ENCODE results near the gene UNC5C. TPM values are rescaled to one million over a fixed set of nuclear protein-coding genes. Genes with fewer than 3 reads are reported as not detected.
A peak's percentile ranks its signal among the peaks of the same experiment; 100 is the strongest.

The UNC5C gene
- total and polyA plus RNA-seq, 2 of the 8 experiments (the other 6 are each of a cell fraction or from before 2014, with no cell fraction given): 0.30 to 1.3 TPM

- no peaks in the 10 kb centered on the region for H3K23me2 ChIP-seq (ENCODE audit: low read depth, low read length)
- CTCF ChIA-PET (ENCODE audit: partially characterized antibody): no interaction called here
- H3K4me1 ChIP-seq (replicated peaks in 1 of 4; ENCODE audit: control insufficient read depth in 3 of 4, insufficient read depth in 4 of 4, low read length in 3 of 4): peaks cover 0 to 4% (median 0%) of the 10 kb centered on the region in 4 experiments; a peak in 1 of 7 replicates
- TF ChIP-seq PHF8 (conservative IDR thresholded peaks at IDR 0.05; ENCODE audit: low read depth, low read length) (no peak), NANOG (IDR thresholded peaks at IDR 0.05; ENCODE audit: insufficient read depth, low read depth, low read length, poor library complexity, severe bottlenecking) (peak; percentile 29), TAF7 (optimal IDR thresholded peaks at IDR 0.05; ENCODE audit: borderline replicate concordance, low read depth, low read length) (no peak), BCL11A (IDR thresholded peaks at IDR 0.05; ENCODE audit: low read depth in 2 of 2, low read length in 2 of 2) (no peak), EP300 (IDR thresholded peaks at IDR 0.05; ENCODE audit: borderline replicate concordance in 1 of 2, low read depth in 2 of 2, low read length in 2 of 2) (no peak), NRF1 (IDR thresholded peaks at IDR 0.05; ENCODE audit: low read depth, low read length) (no peak), TBP (IDR thresholded peaks at IDR 0.05; ENCODE audit: low read depth, low read length) (no peak), POLR2AphosphoS5 (IDR thresholded peaks at IDR 0.05; ENCODE audit: low read depth, low read length) (no peak)
- H4K20me1 ChIP-seq (replicated peaks in 1 of 2; ENCODE audit: control insufficient read depth in 1 of 2, insufficient read depth in 2 of 2, low read length in 2 of 2): no peaks in the 10 kb centered on the region
- H4K5ac ChIP-seq (ENCODE audit: insufficient read length, low read depth, low read length): no peak overlapping the region
- H2AK5ac ChIP-seq (ENCODE audit: low read depth, low read length): no peak overlapping the region
- H3K9me3 ChIP-seq (ENCODE audit: insufficient read depth in 2 of 2, low read depth in 1 of 2, low read length in 1 of 2): no peaks in the 10 kb centered on the region
- no peak overlapping the region for H4K91ac ChIP-seq (replicated peaks; ENCODE audit: insufficient read length, low read length)
- peaks cover 26 to 50% (median 38%) of the 10 kb centered on the region in 4 experiments for H3K27me3 ChIP-seq (replicated peaks in 1 of 4; ENCODE audit: control insufficient read depth in 3 of 4, extremely low read depth in 1 of 4, insufficient read depth in 3 of 4, low read length in 3 of 4)
- H3K4me2 ChIP-seq (ENCODE audit: insufficient read depth in 1 of 2, low read depth in 2 of 2, low read length in 2 of 2): 0 out of 4 replicates have a peak overlapping the region, but pooled peaks of 1 of the 2 experiments have one; percentile 7
- H3K4me3 ChIP-seq (ENCODE audit: extremely low read depth in 1 of 4, insufficient read depth in 2 of 4, low read depth in 3 of 4, low read length in 4 of 4): no peak overlapping the region
- H3K79me2 ChIP-seq (ENCODE audit: control insufficient read depth in 1 of 2, insufficient read depth in 2 of 2, low read length in 2 of 2): no peaks in the 10 kb centered on the region
- no peak overlapping the region for H3K14ac ChIP-seq (ENCODE audit: insufficient read length)
- no peak for DNase-seq (ENCODE audit: low read depth in 1 of 2, low spot score in 2 of 2)
- no peaks in the 10 kb centered on the region for H3K79me1 ChIP-seq (ENCODE audit: low read depth, low read length)
- no peak overlapping the region for H3K23ac ChIP-seq (ENCODE audit: insufficient read length)
- no peak overlapping the region for H2BK120ac ChIP-seq (replicated peaks; ENCODE audit: low read depth, low read length)
- H3K27ac ChIP-seq (ENCODE audit: low read depth, low read length): no peak overlapping the region
- no peak overlapping the region for H2BK20ac ChIP-seq (ENCODE audit: low read length)
- POLR2A ChIA-PET (ENCODE audit: partially characterized antibody): no interaction called here
- H4K8ac ChIP-seq (ENCODE audit: extremely low read depth, insufficient read depth, low read length): no peak overlapping the region
- no peak overlapping the region for H2AFZ ChIP-seq (ENCODE audit: low read length)
- FAIRE-seq: no peak
- H3K9ac ChIP-seq (replicated peaks in 1 of 4; ENCODE audit: extremely low read depth in 1 of 4, low read depth in 3 of 4, low read length in 3 of 4): no peak overlapping the region
- no peak overlapping the region for H3K4ac ChIP-seq (replicated peaks; ENCODE audit: insufficient read length, low read depth, low read length)
- no peak overlapping the region for H2BK5ac ChIP-seq (ENCODE audit: low read depth, low read length)
- no peaks in the 10 kb centered on the region for H3K36me3 ChIP-seq (ENCODE audit: control insufficient read depth in 2 of 4, insufficient read depth in 4 of 4, low read length in 3 of 4)
- H3K18ac ChIP-seq (ENCODE audit: extremely low read depth, low read length): no peak overlapping the region
- no peak overlapping the region for H2BK12ac ChIP-seq (ENCODE audit: low read depth, low read length)
- no peak overlapping the region for H3K56ac ChIP-seq (replicated peaks; ENCODE audit: insufficient read length, low read depth, low read length)
- no peak overlapping the region for H2BK15ac ChIP-seq (ENCODE audit: low read length)
These were observed 159.9 kb downstream of the UNC5C start for GRCh38 chr4:95388911-95389310.
